8988T (cell line): ENCODE data around the gene FXYD6.
"Not testable (repeated sequence)": the region's sequence is repeated elsewhere in the genome, so short reads cannot be mapped to it uniquely, and the experiment has no call there.

Experiments used
- DNase-seq: peaks from one replicate; pipeline ENCODE4 v3.0.0; 2011

FXYD6 gene

GRCh38 chr11:117876341-117877119 is at the start of gene FXYD6:
Gene FXYD6, minus strand, starts transcription at chr11:117876658. Its CDS starts 33,882 bp downstream, at chr11:117842776.
- DNase-seq = peak; percentile 59

- not testable (repeated sequence) for DNase-seq
Measured at GRCh38 chr11:117926166-117926565, 49.7 kb upstream of the FXYD6 start.

- DNase-seq = no peak
Measured at GRCh38 chr11:117925198-117925925, 48.9 kb upstream of the FXYD6 start.

DNA sequence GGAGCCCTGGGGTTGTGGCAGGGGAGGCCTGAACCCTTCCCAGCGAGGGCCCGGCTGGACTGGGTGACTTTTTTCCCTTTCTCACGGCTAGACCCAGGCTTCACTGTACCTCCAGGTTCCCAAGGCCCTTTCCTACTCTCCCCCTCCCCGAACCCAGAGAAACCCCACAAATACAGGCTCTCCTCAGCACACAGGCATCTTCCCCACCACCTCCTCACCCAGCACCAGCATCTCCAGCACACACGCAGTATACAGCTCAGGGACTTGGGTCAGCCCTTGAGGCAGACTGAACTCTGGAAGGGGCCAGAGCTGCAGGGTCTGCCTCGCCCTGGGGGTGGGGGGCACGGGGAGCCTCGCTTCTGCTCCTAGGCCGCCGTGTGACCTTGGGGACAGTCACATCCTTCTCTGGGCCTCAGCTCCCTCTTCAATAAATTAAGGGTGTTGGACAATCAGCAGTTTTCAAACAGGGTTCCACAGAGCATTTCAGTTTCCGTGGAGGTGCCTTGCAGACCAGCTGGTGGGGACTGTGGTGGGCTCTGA is 48.2 kb upstream of the FXYD6 start:
- no peak for DNase-seq

DNA sequence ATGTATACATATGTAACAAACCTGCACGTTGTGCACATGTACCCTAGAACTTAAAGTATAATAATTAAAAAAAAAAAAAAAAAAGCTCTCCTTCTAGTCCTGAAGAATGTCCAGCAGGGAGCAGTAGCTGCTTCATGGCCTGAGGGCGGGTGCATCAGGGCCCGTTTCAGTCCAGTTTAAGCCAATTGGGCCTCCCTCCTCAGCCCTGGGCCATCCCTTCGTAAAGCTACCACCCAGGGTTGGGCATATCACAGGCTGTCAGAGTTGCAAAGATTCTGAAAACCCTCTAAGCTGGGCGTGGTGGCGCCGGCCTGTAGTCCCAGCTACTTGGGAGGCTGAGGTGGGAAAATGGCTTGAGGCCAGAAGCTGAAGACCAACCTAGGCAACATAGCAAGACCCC is 47.3 kb upstream of the FXYD6 start:
- DNase-seq = no peak

DNA sequence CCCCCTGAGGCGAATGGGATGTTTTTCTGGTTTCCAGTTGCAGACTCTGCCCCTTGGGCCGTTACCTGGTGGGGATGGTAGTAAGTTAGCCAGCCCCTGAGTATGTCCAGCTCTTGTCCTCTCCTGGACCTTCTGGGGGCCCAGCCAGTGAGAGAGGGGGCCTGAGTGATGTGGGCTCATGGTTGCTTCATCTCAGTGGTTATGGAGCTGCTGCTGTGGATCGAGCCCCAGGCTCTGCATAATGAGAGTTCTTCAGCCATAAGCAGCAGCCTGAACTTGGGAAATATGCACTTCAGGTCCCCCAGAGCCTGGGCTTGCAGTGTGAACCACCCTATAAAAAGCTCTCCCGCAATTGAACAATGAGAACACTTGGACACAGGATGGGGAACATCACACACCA is 46.8 kb upstream of the FXYD6 start:
- no peak for DNase-seq

GRCh38 chr11:117921893-117922292 is 45.4 kb upstream of the FXYD6 start:
- DNase-seq = no peak

DNA sequence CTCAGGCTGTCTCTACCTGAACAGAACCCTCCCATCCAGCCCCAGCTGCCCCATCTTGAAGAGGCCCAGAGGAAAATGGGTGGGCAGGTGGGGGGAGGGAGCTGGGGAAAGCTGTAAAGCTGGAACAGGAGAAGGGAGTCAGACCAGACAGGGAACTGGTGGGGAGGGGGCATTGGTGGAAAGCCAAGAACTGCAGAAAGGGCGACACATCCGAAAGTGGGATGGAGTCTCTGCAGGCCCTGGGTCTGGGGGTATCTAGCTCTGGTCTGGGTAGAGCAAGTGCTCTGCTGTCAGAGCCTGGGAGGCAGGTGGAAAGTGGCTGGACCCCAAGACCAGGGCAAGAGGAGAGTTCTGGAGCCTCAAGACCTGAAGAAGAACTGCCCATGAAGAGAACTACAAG is 45.0 kb upstream of the FXYD6 start:
- DNase-seq = no peak

DNA sequence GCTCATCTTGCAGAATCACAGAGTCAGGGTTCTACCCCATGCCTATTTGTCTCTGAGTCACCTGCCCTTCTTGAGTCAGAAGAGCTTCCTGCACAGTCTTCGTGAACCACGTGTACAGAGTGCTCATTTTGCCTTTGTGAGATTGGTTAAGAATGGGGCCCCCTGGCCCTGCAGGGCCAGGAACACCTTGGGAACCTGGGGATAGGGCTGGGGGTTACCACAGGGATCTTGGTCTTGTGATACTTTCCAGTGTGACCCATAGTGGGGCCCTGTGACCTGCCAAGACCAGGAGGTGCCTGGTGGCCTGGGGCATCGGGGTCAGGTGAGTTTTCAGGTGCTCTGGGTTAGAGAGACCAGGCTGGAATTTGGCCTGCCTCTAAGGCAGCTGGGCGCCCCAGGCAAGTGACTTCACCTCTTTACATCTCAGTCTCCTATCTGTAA is 43.3 kb upstream of the FXYD6 start:
- DNase-seq = no peak

GRCh38 chr11:117919341-117919740 is 42.9 kb upstream of the FXYD6 start:
- no peak for DNase-seq

GRCh38 chr11:117918366-117919255 is 42.2 kb upstream of the FXYD6 start:
- DNase-seq = no peak

GRCh38 chr11:117917591-117918151 is 41.2 kb upstream of the FXYD6 start:
- no peak for DNase-seq

- DNase-seq = no peak
Measured at GRCh38 chr11:117916956-117917355, 40.5 kb upstream of the FXYD6 start.

- no peak for DNase-seq
Measured at GRCh38 chr11:117915672-117916235, 39.3 kb upstream of the FXYD6 start.

DNA sequence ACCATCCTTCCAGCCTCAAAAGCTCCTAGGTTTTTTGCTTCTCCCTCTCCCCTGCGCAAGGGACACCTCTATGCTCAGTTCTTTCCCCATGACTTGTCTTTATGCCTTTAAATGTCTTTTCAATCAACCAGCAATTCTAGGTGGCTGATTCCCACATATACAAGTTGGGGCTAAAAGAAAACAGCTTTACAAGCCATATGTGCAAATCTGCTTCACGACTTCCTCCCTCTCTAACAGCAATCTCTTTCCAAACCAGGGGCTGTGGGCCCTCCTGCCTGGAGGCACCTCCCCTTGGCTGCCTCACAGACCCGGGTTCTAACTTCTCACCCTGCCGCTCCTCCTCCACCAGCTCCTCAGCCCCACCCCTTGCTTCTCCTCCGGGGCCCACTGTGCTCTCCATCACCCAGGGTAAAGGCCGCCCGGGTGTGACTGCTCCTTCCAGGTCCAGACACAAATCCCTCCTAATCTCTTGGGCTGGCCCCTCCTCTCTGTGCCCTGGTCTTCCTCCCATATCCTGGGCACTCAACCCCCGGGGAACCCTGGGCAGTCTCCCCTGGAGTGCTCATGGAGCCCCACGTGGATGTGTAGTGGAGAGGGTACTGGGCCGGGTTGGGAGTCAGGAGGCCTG is 38.6 kb upstream of the FXYD6 start:
- no peak for DNase-seq

GRCh38 chr11:117914398-117914761 is 37.9 kb upstream of the FXYD6 start:
- no peak for DNase-seq

GRCh38 chr11:117913736-117914397 is 37.4 kb upstream of the FXYD6 start:
- no peak for DNase-seq

GRCh38 chr11:117912497-117912896 is 36.0 kb upstream of the FXYD6 start:
- no peak for DNase-seq

GRCh38 chr11:117911694-117912093 is 35.2 kb upstream of the FXYD6 start:
- DNase-seq = no peak

DNA sequence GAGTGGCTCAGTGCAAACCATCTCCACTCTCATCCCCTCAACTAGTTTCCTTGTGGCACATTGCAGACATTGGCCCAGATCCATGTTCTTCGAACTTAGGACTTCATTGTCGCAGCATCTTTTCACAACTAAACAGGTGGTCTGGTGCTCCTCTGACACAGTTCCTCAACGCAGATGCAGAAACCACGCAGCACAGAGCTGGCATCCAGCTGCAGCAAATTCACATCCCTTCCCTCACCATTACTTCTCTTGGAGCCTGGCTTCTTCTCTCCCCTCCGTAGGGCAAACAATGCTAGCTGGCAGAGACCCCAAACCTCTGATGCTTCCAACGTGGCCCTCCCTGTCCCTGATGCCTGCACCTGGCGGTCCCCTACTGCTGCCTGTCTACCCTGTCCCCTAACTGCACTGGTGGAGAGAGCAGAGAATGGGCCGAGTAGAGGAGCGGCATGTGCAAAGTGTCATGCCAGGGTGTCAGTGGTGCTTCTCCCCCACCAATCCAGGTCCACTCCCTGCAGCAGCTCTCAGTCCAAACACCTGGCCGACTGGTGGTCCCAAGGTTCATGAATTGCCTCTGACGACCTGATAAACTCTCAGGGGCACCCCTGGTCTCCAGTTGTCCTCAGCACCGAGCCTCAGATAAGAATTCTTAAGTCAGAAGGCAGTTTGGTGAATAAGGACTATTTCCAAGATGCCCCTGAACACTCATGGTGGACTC is 34.6 kb upstream of the FXYD6 start:
- DNase-seq = no peak

GRCh38 chr11:117910525-117910924 is 34.1 kb upstream of the FXYD6 start:
- no peak for DNase-seq
